Choroid plexus epithelial cell (primary cell): ENCODE data around the gene KIAA1217.

Source experiments
- DNase-seq: peaks from one replicate; pipeline ENCODE4 v3.0.0-alpha.2; 2010; ENCODE audit warnings: low read depth
- H3K4me3 ChIP-seq: 2 replicates; pipeline ENCODE4 v1.5.1; 2011; ENCODE audit warnings: low read depth, mild to moderate bottlenecking, control low read depth, low read length, moderate library complexity
- CTCF ChIP-seq: conservative IDR thresholded peaks from 2 replicates; pipeline ENCODE4 v1.5.1; 2011; ENCODE audit warnings: low read depth, mild to moderate bottlenecking, control low read depth, inconsistent platforms, low read length, moderate library complexity

KIAA1217 gene

GRCh38 chr10:24484771-24485170, 275.8 kb downstream of the KIAA1217 start:
- no peak overlapping the region for H3K4me3 ChIP-seq
- no peak for DNase-seq
- no peak for TF ChIP-seq CTCF

- TF ChIP-seq CTCF = no peak
- no peak for DNase-seq
- no peak overlapping the region for H3K4me3 ChIP-seq
These were observed 276.4 kb downstream of the KIAA1217 start for GRCh38 chr10:24485304-24485703.

GRCh38 chr10:24488631-24489030, 279.7 kb downstream of the KIAA1217 start:
- TF ChIP-seq CTCF = no peak
- H3K4me3 ChIP-seq = no peak overlapping the region
- DNase-seq = no peak

- no peak for TF ChIP-seq CTCF
- no peak for DNase-seq
- no peak overlapping the region for H3K4me3 ChIP-seq
These were observed 284.2 kb downstream of the KIAA1217 start for GRCh38 chr10:24493165-24493564.

- no peak for DNase-seq
- no peak for TF ChIP-seq CTCF
- no peak overlapping the region for H3K4me3 ChIP-seq
These were observed 285.3 kb downstream of the KIAA1217 start for GRCh38 chr10:24494236-24494635.

- DNase-seq = no peak
- TF ChIP-seq CTCF = no peak
- H3K4me3 ChIP-seq = no peak overlapping the region
These were observed 285.8 kb downstream of the KIAA1217 start for GRCh38 chr10:24494777-24495176.

- DNase-seq = no peak
- no peak overlapping the region for H3K4me3 ChIP-seq
- TF ChIP-seq CTCF = no peak
These were observed 286.9 kb downstream of the KIAA1217 start for GRCh38 chr10:24495666-24496460.
